ENCODE measurements around the gene MRPL53.
"Not testable (repeated sequence)": the region's sequence is repeated elsewhere in the genome, so short reads cannot be mapped to it uniquely, and the experiment has no call there.

MRPL53 gene

GRCh38 chr2:74502720-74503505 lies 30.4 kb upstream of the MRPL53 start:
- DNase-seq (ENCODE audit: low spot score): peak; percentile 90

- no peak for DNase-seq (ENCODE audit: low spot score)
These were observed 29.8 kb upstream of the MRPL53 start for GRCh38 chr2:74502147-74502719.

GRCh38 chr2:74501335-74502071 lies 29.0 kb upstream of the MRPL53 start:
- DNase-seq (ENCODE audit: low spot score): no peak

DNA sequence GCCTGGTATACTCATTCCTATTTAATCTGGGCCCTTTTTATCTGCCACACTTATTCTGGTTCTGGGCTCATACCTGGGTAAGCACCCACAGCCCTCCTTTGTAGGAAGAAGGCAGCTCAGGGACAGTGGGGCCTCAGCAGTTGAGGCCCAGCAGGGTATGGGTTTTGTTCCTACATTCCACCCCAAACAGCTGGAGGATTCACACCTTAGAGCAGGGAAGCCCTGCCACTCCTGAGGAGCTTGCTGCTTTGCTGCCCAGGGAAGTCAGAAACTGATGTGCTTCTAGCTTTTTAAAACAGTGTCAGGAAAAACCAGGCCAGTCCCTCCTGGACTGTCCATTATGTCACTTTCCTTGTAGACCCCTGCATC lies 28.1 kb upstream of the MRPL53 start:
- no peak for DNase-seq (ENCODE audit: low spot score)

DNA sequence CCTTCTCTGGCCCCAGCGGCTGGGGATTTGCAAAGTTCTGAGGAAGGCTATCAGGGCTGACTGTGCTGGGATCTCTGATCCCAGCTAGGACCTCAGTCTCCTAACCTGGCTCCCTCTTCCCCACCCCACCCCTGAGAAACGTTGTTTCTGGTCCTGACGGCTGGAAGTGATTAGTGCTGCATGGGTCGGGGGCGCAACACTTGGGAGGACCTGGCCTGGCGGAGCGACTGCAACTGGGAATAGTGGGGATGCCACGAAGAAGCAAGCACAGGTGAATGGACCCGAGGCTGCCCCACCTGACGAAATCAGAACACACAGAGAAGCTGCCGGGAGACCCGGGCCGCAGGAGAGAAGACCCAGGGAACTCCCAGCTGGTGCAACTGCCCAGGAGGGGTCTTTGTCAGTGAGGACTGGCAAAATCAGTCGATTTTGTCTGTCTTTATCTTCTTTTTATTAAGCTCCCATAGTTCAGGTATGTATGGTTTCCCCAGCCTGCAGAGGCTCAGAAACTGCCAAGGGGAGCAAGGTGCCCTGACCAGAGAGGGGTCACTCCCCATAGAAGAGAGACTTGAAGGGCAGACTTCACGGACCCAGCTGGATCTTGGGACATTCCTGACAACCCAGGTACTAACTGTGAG lies 27.6 kb upstream of the MRPL53 start:
- DNase-seq (ENCODE audit: low spot score): no peak

GRCh38 chr2:74499267-74499939 lies 26.9 kb upstream of the MRPL53 start, which contains the start of gene LBX2:
LBX2 (minus strand) TSS chr2:74499603; CDS start chr2:74499537, 66 bp downstream.
- no peak for DNase-seq (ENCODE audit: low spot score)

DNA sequence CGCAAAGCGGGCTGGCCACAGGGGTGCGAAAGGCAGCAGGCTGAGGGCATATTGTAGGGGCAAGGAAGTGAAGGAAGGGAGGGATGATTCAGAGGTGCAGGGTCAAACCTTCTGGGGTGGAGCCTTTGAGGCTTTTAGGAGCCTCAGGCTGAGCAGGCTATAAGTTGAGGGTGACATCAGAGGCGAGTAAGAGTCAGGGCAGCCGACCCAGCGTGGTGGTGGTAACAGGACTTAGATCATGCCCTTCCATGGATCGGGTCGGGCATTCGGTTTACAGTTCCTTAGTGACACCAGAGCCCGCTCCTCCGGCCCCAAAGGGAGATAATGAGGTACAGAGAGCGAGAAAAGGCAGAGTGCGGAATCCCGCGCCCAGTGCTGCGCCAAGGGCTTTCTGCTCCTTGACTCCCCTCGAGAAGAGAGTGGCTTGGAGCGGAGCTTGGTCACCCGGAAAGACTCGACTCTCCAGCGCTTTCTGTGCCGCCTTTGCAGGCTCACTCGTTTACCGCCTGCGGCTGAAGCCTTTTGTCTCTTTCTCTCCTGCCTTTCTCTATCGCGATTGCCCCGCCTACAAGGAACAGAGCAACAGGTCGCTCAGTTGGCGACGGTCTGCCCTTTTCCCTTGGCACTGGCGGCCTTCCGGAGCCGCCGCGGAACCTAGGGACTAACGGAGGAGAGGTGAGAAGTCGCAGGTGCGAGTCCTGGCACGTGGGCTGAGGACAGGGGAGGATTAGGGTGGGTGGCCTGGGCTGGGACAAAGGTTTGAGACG lies 26.2 kb upstream of the MRPL53 start:
- DNase-seq (ENCODE audit: low spot score): no peak

GRCh38 chr2:74497777-74498499 lies 25.5 kb upstream of the MRPL53 start:
- no peak for DNase-seq (ENCODE audit: low spot score)

DNA sequence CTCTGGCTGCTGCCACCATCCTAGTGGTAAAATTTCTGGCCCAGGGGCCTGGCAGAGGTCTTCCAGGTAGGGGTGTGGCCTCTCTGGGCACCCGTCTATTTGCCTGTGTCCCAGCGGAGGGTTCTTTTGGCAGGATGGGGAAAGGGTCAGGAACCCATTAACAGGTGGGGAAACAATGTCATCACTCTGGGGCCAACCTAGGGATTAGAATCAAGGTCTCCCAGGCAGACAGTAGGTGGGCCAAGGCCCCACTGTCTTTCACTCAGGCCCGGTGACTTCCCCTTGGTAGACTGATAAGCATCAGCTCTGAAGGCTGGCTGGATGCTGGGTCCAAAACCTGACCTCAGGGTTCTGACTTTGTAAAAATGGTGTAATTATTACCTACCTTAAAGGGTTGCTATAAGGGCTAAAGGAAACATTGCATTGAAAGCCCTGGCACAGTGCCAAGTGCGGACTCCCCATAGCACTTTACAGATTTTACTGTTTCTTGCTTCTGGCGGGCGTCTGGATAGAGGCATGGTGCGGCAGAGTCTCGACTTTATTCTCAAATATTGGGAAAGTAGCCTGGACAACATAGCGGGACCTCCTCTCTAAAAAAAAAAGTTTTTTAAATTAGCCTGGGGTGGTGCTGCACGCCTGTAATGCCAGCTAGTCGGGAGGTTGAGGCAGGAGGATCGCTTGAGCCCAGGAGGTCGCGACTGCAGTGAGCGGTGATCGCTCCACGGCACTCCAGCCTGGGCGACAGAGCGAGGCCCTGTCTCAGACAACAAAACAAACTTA lies 24.7 kb upstream of the MRPL53 start:
- DNase-seq (ENCODE audit: low spot score): no peak

DNA sequence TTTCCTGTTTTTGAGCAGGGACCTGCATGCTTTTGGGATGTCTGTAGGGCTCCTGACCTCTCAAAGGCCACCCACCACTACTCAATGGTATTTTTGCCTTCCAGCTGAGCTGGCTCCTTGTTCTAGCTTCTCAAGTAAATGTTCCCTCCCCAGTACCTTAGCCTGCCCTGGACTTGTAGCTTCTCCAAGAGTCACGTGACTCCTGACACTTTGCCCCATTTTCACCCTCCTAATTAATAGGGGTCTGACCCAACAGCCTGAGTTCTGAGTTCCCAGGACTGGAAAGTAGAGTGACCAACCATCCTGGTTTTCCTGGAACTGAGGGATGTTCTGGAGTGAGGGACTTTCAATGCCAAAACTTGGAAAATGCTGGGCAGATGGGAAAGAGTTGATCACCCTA lies 23.0 kb upstream of the MRPL53 start:
- DNase-seq (ENCODE audit: low spot score): no peak

DNA sequence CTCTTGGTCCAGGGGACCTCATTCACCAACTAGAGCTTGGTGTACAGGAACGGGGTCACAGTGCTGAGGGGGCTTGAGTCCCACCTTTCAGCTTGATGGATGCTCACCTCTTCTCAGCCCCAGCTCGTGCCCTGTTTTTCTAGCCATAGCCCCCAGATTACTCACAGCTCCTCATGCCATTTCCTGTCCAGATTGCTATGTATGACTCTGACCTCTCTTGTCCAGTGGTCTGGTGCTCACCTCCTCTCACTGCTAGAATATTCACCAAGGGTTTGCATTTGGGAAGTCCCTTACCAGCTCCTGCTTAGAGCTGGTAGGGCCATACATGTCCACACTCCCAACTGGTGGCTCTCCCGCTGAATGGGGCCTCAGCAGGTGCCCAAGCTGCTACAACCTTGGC lies 21.1 kb upstream of the MRPL53 start:
- DNase-seq (ENCODE audit: low spot score): no peak

DNA sequence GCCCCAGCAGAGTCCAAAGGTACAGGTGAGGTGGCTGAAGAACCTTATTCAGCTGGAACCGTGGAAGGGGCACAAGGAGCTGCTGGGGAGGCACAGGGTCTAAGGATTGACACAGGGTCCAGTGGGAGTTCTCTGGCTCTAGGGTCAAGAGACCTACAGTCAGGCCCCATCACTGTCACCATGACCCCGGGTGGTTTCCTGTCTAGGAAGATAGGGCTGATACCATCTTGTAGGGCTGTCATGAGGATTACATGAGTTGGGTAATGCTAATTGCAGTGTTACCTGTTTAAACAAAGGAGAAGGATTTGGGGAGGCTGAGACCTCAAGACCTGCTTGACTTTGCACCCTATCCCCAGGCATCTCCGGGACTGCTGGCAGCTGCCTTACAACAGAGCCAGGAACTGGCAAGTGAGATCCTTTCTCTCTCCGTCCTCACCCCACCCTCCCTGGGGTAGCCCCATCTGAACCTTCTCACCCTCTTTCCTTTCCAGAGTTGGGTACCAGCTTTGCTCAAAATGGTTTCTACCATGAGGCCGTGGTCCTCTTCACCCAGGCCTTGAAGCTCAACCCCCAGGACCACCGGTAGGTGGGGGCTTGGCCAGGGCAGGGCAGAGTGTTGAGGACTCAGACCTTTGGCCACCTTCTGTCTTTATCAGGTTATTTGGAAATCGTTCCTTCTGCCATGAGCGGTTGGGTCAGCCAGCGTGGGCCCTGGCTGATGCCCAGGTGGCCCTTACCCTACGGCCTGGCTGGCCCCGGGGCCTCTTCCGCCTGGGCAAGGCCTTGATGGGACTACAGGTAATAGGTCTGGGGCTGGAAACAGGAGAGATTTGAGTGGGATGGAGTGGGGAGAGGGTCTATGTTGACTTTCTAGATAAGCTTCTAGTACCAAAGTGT lies 19.4 kb upstream of the MRPL53 start:
- DNase-seq (ENCODE audit: low spot score): no peak

DNA sequence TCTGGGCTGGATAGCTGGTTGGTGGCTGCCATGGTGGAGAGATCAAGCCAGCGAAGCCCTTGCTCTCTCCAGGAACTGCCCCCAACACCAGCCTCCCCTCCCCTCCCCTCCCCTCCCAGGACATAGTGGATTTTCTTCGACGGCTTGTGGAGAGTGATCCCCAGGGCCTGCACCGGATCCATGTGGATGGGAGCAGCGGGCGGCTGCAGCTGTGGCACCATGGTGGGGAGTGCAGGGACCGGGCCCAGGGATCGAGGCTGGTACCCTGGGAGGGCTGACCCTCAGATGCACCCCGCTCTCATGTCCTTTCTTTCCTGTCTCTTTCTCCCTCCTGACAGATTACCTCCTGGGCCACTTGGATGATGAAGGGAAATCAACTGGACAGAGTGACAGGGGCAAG lies 17.4 kb upstream of the MRPL53 start:
- DNase-seq (ENCODE audit: low spot score): no peak

- no peak for DNase-seq (ENCODE audit: low spot score)
These were observed 16.4 kb upstream of the MRPL53 start for GRCh38 chr2:74488643-74489481.

DNA sequence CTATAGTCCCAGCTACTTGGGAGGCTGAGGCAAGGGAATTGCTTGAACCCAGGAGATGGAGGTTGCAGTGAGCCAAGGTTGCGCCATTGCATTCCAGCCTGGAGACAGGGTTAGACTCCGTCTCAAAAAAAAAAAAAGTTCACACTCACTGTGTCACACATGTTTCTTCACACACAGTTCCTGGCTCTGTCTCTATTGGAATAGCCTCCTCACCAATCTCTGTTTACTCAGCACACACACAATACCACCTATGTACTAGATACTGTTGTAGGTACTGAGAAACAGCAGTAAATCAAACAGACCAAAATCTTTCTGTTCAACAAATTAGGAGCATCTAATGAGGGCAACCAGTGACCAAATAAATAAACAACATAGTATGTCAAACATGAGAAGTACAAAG lies 13.7 kb upstream of the MRPL53 start:
- DNase-seq (ENCODE audit: low spot score): no peak

DNA sequence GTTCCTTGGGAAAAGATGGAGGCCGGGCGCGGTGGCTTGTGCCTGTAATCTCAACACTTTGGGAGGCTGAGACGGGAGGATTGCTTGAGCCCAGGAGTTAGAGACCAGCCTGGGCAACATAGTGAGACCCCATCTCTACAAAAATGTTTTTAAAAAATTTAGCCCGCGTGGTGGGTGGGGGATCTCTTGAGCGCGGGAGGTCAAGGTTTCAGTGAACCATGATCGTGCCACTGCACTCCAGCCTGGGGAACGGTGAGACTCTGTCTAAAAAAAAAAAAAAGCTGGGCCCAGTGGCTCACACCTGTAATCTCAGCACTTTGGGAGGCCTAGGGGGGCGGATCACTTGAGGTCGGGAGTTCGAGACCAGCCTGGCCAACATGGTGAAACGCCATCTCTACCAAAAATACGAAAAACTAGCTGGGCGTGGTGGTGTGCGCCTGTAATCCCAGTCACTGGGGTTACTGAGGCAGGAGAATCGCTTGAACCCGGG lies 11.2 kb upstream of the MRPL53 start:
- not testable (repeated sequence) for DNase-seq (ENCODE audit: low spot score)

DNA sequence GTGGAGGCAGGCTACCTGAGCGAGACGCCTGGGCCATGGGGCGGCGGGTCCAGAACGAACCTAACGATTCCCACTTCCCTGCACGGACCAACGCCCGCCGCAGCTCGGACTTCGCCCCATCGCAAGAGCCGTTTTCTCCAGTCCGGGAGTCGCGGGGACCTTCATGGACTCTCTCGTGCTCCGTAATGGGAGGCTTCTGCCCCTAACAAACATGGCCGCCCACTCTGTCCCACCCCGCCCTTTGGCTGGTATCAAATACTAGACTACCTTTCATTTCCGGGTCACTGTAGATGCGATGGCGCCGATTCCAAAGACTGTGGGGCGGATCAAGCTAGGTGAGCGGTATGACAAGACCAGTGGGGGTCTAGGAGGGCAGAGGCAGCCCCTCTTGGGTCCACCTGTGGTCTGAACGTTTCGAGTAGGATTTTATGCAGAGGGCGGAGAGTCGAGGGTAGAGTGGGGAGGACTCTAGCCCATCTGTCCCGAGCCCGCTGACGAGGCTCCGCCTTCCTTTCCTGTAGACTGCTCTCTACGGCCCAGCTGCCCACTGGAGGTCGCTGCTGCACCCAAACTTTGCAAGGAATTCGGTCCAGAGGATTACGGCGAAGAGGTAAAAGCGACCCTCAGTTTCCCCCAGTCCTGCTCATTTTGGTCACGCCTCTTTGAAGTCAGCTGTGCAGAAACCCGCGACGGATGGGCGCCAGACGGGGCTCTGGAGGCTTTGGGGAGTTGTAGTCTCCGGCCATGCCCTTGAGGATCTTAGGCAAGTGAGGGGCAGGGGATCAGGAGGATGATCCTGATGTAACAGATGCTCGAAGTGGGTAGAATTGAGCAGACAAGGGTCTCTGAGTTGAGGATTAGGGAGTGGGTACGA lies 10.6 kb upstream of the MRPL53 start, which contains the start of the genes CCDC142 and TTC31:
TSS of gene CCDC142 (minus strand) at position 198 of the 874 bp plus-strand sequence. CDS start at position 37, 161 bp downstream.
TSS of gene TTC31 (plus strand) at position 281 of the 874 bp plus-strand sequence. CDS start at position 296, 15 bp downstream.
- DNase-seq (ENCODE audit: low spot score): peak; percentile 92
